Neuronal stem cell (in vitro differentiated cells): ENCODE data around the gene SNRNP200.

Source experiments
- DNase-seq: peaks from one replicate; pipeline ENCODE4 v3.0.0-alpha.2; 2013; ENCODE audit warnings: low spot score
- H2AFZ ChIP-seq: one replicate; pipeline ENCODE4 v1.6.1; 2013; ENCODE audit warnings: mild to moderate bottlenecking, low read length, inconsistent platforms
- H2AK5ac ChIP-seq: 2 replicates; pipeline ENCODE4 v1.6.1; 2013; ENCODE audit warnings: low read depth, mild to moderate bottlenecking, inconsistent platforms, low read length, moderate library complexity, mixed read lengths
- H2BK120ac ChIP-seq: 2 replicates; pipeline ENCODE4 v1.6.1; 2013; ENCODE audit warnings: low read depth, mild to moderate bottlenecking, inconsistent platforms, low read length, moderate library complexity, mixed read lengths
- H2BK12ac ChIP-seq: one replicate; pipeline ENCODE4 v1.6.1; 2013; ENCODE audit warnings: low read length, inconsistent platforms
- H2BK15ac ChIP-seq: 2 replicates; pipeline ENCODE4 v1.6.1; 2013; ENCODE audit warnings: mild to moderate bottlenecking, low read length, inconsistent platforms, mixed read lengths
- H2BK5ac ChIP-seq: one replicate; pipeline ENCODE4 v1.6.1; 2013; ENCODE audit warnings: inconsistent platforms, mild to moderate bottlenecking, low read length, moderate library complexity
- H3K14ac ChIP-seq: one replicate; pipeline ENCODE4 v1.6.1; 2013; ENCODE audit warnings: low read length, inconsistent platforms
- H3K18ac ChIP-seq: 2 replicates; pipeline ENCODE4 v1.6.1; 2013; ENCODE audit warnings: low read length, inconsistent platforms
- H3K23ac ChIP-seq: 2 replicates; pipeline ENCODE4 v1.6.1; 2013; ENCODE audit warnings: low read depth, mild to moderate bottlenecking, mixed read lengths, low read length, inconsistent platforms; ENCODE audit not compliant: poor library complexity
- H3K27ac ChIP-seq: replicated peaks from 3 replicates; pipeline ENCODE4 v1.5.1; 2013; ENCODE audit warnings: low read length, inconsistent platforms
- H3K27me3 ChIP-seq, 3 experiments: 2 replicates each; pipeline ENCODE4 v1.6.1; 2013; ENCODE audit warnings: low read length in 3 of 3, mild to moderate bottlenecking in 2 of 3, inconsistent platforms in 1 of 3, low read depth in 1 of 3, mixed read lengths in 1 of 3, moderate library complexity in 1 of 3; ENCODE audit not compliant: control insufficient read depth in 3 of 3, insufficient read depth in 3 of 3
- H3K36me3 ChIP-seq, 2 donors: replicated peaks in 1 of 2; 2 replicates each; pipeline ENCODE4 v1.6.1; 2013; ENCODE audit warnings: low read length in 2 of 2; ENCODE audit not compliant: control insufficient read depth in 2 of 2, insufficient read depth in 2 of 2
- H3K4ac ChIP-seq: 2 replicates; pipeline ENCODE4 v1.6.1; 2013; ENCODE audit warnings: inconsistent platforms, mild to moderate bottlenecking, low read length, moderate library complexity
- H3K4me1 ChIP-seq, 2 donors: 1 replicate in 1 of 2; 2 replicates in 1 of 2; pipeline ENCODE4 v1.6.1; 2013; ENCODE audit warnings: low read length in 2 of 2, low read depth in 1 of 2; ENCODE audit not compliant: control insufficient read depth in 2 of 2, insufficient read depth in 1 of 2
- H3K4me2 ChIP-seq: one replicate; pipeline ENCODE4 v1.6.1; 2013; ENCODE audit warnings: mild to moderate bottlenecking, low read length, inconsistent platforms; ENCODE audit not compliant: insufficient read depth, poor library complexity, severe bottlenecking
- H3K4me3 ChIP-seq, 2 donors: 2 replicates each; pipeline ENCODE4 v1.5.1; 2013; ENCODE audit warnings: low read length in 2 of 2, mild to moderate bottlenecking in 2 of 2, inconsistent platforms in 1 of 2, moderate library complexity in 1 of 2
- H3K79me1 ChIP-seq: one replicate; pipeline ENCODE4 v1.6.1; 2013; ENCODE audit warnings: low read depth, mild to moderate bottlenecking, inconsistent platforms, low read length, moderate library complexity
- H3K9ac ChIP-seq: one replicate; pipeline ENCODE4 v1.6.1; 2013; ENCODE audit warnings: mild to moderate bottlenecking, low read depth, low read length, inconsistent platforms; ENCODE audit not compliant: poor library complexity
- H3K9me3 ChIP-seq, 2 donors: replicated peaks in 1 of 2; 2 replicates each; pipeline versions ENCODE3 to v1.6.1; 2013; ENCODE audit warnings: low read length in 2 of 2, mild to moderate bottlenecking in 2 of 2, inconsistent platforms in 1 of 2, low read depth in 1 of 2, mixed read lengths in 1 of 2, moderate library complexity in 1 of 2; ENCODE audit not compliant: control insufficient read depth in 2 of 2, insufficient read depth in 1 of 2
- H4K8ac ChIP-seq: one replicate; pipeline ENCODE4 v1.6.1; 2013; ENCODE audit warnings: low read depth, mild to moderate bottlenecking, inconsistent platforms, low read length, moderate library complexity
- H4K91ac ChIP-seq: one replicate; pipeline ENCODE4 v1.6.1; 2013; ENCODE audit warnings: low read length, low read depth, mild to moderate bottlenecking, inconsistent platforms; ENCODE audit not compliant: poor library complexity
- WGBS, 2 donors: extraction: QIAGEN DNeasy Blood & Tissue Kit; methylation state at CpG; one replicate each; pipeline ENCODE4 v1.1.7; 2013; ENCODE audit warnings: missing lambda C conversion rate in 2 of 2, mixed read lengths in 1 of 2; ENCODE audit not compliant: insufficient read length in 2 of 2, insufficient replicate concordance in 1 of 2; ENCODE audit errors: extremely low coverage in 2 of 2; 5-methylcytosine and 5-hydroxymethylcytosine counted together

Gene SNRNP200

GRCh38 chr2:96265349-96265839, 40.0 kb downstream of the SNRNP200 start:
- Histone ChIP-seq H2AFZ (peak overlapping the region; percentile 99), H3K9ac (peak overlapping the region; percentile 92), H3K36me3 (peaks cover 16 to 51% of the 10 kb centered on the region in 2 donors), H3K9me3 (no peaks in the 10 kb centered on the region), H2AK5ac (peak overlapping the region; percentile 88), H3K4ac (no peak overlapping the region), H4K91ac (no peak overlapping the region), H3K4me2 (peak overlapping the region; percentile 97), H2BK5ac (no peak overlapping the region), H3K4me3 (peak overlapping the region; percentile 92 to 96), H3K23ac (peak overlapping the region; percentile 98), H4K8ac (no peak overlapping the region), H3K14ac (no peak overlapping the region), H3K27me3 (no peaks in the 10 kb centered on the region), H3K4me1 (peaks cover 5 to 20% of the 10 kb centered on the region in 2 donors), H3K79me1 (peaks cover 8% of the 10 kb centered on the region), H3K18ac (peak overlapping the region; percentile 94), H3K27ac (peak overlapping the region; percentile 41), H2BK15ac (no peak overlapping the region), H2BK120ac (no peak overlapping the region), H2BK12ac (no peak overlapping the region)
- no CpG with 5 or more reads among the region's 49 CpGs for WGBS, 2 donors
- no peak for DNase-seq

GRCh38 chr2:96264656-96265348, 40.5 kb downstream of the SNRNP200 start:
- H3K36me3 ChIP-seq, result peaks cover 16 to 53% of the 10 kb centered on the region in 2 donors
- H4K8ac ChIP-seq, result no peak overlapping the region
- peak overlapping the region; percentile 99 for H2AFZ ChIP-seq
- H2BK15ac ChIP-seq, result no peak overlapping the region
- H3K79me1 ChIP-seq, result peaks cover 8% of the 10 kb centered on the region
- H2BK5ac ChIP-seq, result no peak overlapping the region
- 100% methylated on average over 2 of the region's 33 CpGs; no CpG with 5 or more reads in 1 of the 2 donors for WGBS, 2 donors
- no peak overlapping the region for H3K4ac ChIP-seq
- no peak overlapping the region for H4K91ac ChIP-seq
- no peak overlapping the region for H2AK5ac ChIP-seq
- H3K9me3 ChIP-seq, result no peaks in the 10 kb centered on the region
- DNase-seq, result no peak
- no peak overlapping the region for H3K27ac ChIP-seq
- H2BK120ac ChIP-seq, result no peak overlapping the region
- peak overlapping the region; percentile 95 for H3K9ac ChIP-seq
- H3K4me1 ChIP-seq, result peaks cover 5 to 20% of the 10 kb centered on the region in 2 donors
- H3K27me3 ChIP-seq, result no peaks in the 10 kb centered on the region
- no peak overlapping the region for H3K18ac ChIP-seq
- peak overlapping the region; percentile 92 to 96 for H3K4me3 ChIP-seq
- no peak overlapping the region for H2BK12ac ChIP-seq
- peak overlapping the region; percentile 70 for H3K23ac ChIP-seq
- no peak overlapping the region for H3K14ac ChIP-seq
- peak overlapping the region; percentile 97 for H3K4me2 ChIP-seq

- Histone ChIP-seq H3K4ac (no peak overlapping the region), H3K9ac (no peak overlapping the region), H3K27me3 (no peaks in the 10 kb centered on the region), H3K79me1 (peaks cover 12% of the 10 kb centered on the region), H3K4me2 (no peak overlapping the region), H3K36me3 (peaks cover 12 to 56% of the 10 kb centered on the region in 2 donors), H4K91ac (no peak overlapping the region), H2BK15ac (no peak overlapping the region), H2BK120ac (no peak overlapping the region), H2AFZ (no peak overlapping the region), H3K14ac (no peak overlapping the region), H3K27ac (no peak overlapping the region), H3K4me3 (peak overlapping the region in 1 of 2 donors; percentile 96), H2BK5ac (no peak overlapping the region), H4K8ac (no peak overlapping the region), H3K18ac (no peak overlapping the region), H3K23ac (no peak overlapping the region), H3K9me3 (no peaks in the 10 kb centered on the region), H3K4me1 (peaks cover 5 to 20% of the 10 kb centered on the region in 2 donors), H2AK5ac (no peak overlapping the region), H2BK12ac (no peak overlapping the region)
- DNase-seq, result no peak
- no CpG with 5 or more reads among the region's 4 CpGs for WGBS, 2 donors
These were observed 41.3 kb downstream of the SNRNP200 start for GRCh38 chr2:96264086-96264485.

- no peaks in the 10 kb centered on the region for H3K9me3 ChIP-seq
- H4K91ac ChIP-seq, result no peak overlapping the region
- no peaks in the 10 kb centered on the region for H3K27me3 ChIP-seq
- H3K9ac ChIP-seq, result no peak overlapping the region
- no peak overlapping the region for H3K4ac ChIP-seq
- H3K27ac ChIP-seq, result no peak overlapping the region
- H3K4me2 ChIP-seq, result no peak overlapping the region
- H2BK15ac ChIP-seq, result no peak overlapping the region
- H3K4me3 ChIP-seq, result no peak overlapping the region
- H2BK120ac ChIP-seq, result no peak overlapping the region
- peaks cover 3 to 19% of the 10 kb centered on the region in 2 donors for H3K4me1 ChIP-seq
- WGBS, 2 donors, result no CpG with 5 or more reads among the region's 2 CpGs
- H2AFZ ChIP-seq, result no peak overlapping the region
- no peak overlapping the region for H4K8ac ChIP-seq
- H3K14ac ChIP-seq, result no peak overlapping the region
- H3K23ac ChIP-seq, result no peak overlapping the region
- H3K18ac ChIP-seq, result no peak overlapping the region
- peaks cover 2 to 52% of the 10 kb centered on the region in 2 donors for H3K36me3 ChIP-seq
- H2AK5ac ChIP-seq, result no peak overlapping the region
- no peak for DNase-seq
- H2BK5ac ChIP-seq, result no peak overlapping the region
- peaks cover 8% of the 10 kb centered on the region for H3K79me1 ChIP-seq
- no peak overlapping the region for H2BK12ac ChIP-seq
These were observed 43.0 kb downstream of the SNRNP200 start for GRCh38 chr2:96262306-96262705.
